A549 (cell line): Measurements from ENCODE around the gene DGKD.

Experiments used
- CTCF ChIP-seq: fragments of >200 bp; sonication (Bioruptor Twin); formaldehyde crosslinking; IDR thresholded peaks from 3 replicates; pipeline ENCODE4 v1.5.1; 2016
- EP300 ChIP-seq, 2 experiments: fragments of >200 bp; sonication (Bioruptor Twin); formaldehyde crosslinking; IDR thresholded peaks; 2 replicates in 1 of 2; 3 replicates in 1 of 2; pipeline ENCODE4 v1.6.1; 2016 to 2017
- KDM5A ChIP-seq: fragments of 200-600 bp; sonication (generic); IDR thresholded peaks from 2 replicates; pipeline ENCODE4 v1.6.1; 2016; ENCODE audit warnings: antibody characterized with exemption, mild to moderate bottlenecking
- MAX ChIP-seq: IDR thresholded peaks from 2 replicates; pipeline ENCODE4 v1.6.1; 2012
- PBX3 ChIP-seq: IDR thresholded peaks from 2 replicates; pipeline ENCODE4 v1.6.1; 2012
- POLR2AphosphoS2 ChIP-seq: conservative IDR thresholded peaks from 2 replicates; pipeline ENCODE4 v1.6.1; 2012; ENCODE audit warnings: low read length, improper control_type of control experiment, inconsistent platforms
- RAD21 ChIP-seq, 2 experiments: fragments of >200 bp in 1 of 2; sonication (Bioruptor Twin) in 1 of 2; formaldehyde crosslinking in 1 of 2; IDR thresholded peaks in 1 of 2; conservative IDR thresholded peaks in 1 of 2; 2 replicates in 1 of 2; 3 replicates in 1 of 2; pipeline ENCODE4 v1.6.1; 2012 to 2018; ENCODE audit warnings: inconsistent platforms in 1 of 2
- RFX5 ChIP-seq: fragments of 450-650 bp; IDR thresholded peaks from 2 replicates; pipeline ENCODE4 v1.7.1; 2014; ENCODE audit warnings: antibody characterized with exemption, mild to moderate bottlenecking, moderate library complexity
- SREBF2 ChIP-seq: fragments of 450-650 bp; IDR thresholded peaks from 2 replicates; pipeline ENCODE4 v1.6.1; 2014; ENCODE audit warnings: mild to moderate bottlenecking, moderate library complexity

- no peak for TF ChIP-seq POLR2AphosphoS2
- TF ChIP-seq MAX: no peak
- TF ChIP-seq KDM5A: no peak
- no peak for TF ChIP-seq SREBF2
- TF ChIP-seq PBX3: no peak
- no peak for TF ChIP-seq CTCF
- no peak for TF ChIP-seq EP300 (IDR thresholded peaks at IDR 0.05)
- no peak for TF ChIP-seq RFX5
- TF ChIP-seq RAD21 (conservative IDR thresholded peaks at IDR 0.05 in 1 of 2, IDR thresholded peaks at IDR 0.05 in 1 of 2): no peak
Observed at GRCh38 chr2:233314180-233314925, 39.9 kb upstream of the DGKD start.
